MM.1S (cell line): ENCODE measurements around the gene SAXO1.

Experiments
- DNase-seq: peaks from one replicate; pipeline ENCODE4 v3.0.0-alpha.2; 2015
- H2AFZ ChIP-seq: fragments of 300-600 bp; sonication (generic); 2 replicates; pipeline ENCODE4 v1.6.0; 2016; ENCODE audit warnings: antibody characterized with exemption, low read length
- H3F3A ChIP-seq: fragments of 300-600 bp; sonication (generic); 2 replicates; pipeline ENCODE4 v1.6.1; 2016; ENCODE audit warnings: mild to moderate bottlenecking, antibody characterized with exemption, low read length, moderate library complexity, mixed read lengths; ENCODE audit not compliant: insufficient read depth
- H3K27ac ChIP-seq: fragments of 300-600 bp; sonication (generic); 2 replicates; pipeline ENCODE4 v1.5.1; 2016; ENCODE audit warnings: mild to moderate bottlenecking, low read length
- H3K27me3 ChIP-seq: fragments of 300-600 bp; sonication (generic); replicated peaks from 2 replicates; pipeline ENCODE4 v1.6.0; 2016; ENCODE audit warnings: low read length; ENCODE audit not compliant: insufficient read depth
- H3K36me3 ChIP-seq: fragments of 300-600 bp; sonication (generic); replicated peaks from 2 replicates; pipeline ENCODE4 v1.6.1; 2016; ENCODE audit warnings: mild to moderate bottlenecking, low read length, mixed read lengths; ENCODE audit not compliant: insufficient read depth
- H3K4me1 ChIP-seq: fragments of 300-600 bp; sonication (generic); 2 replicates; pipeline ENCODE4 v1.6.1; 2016; ENCODE audit warnings: low read length, mixed read lengths
- H3K4me2 ChIP-seq: fragments of 300-600 bp; sonication (generic); 2 replicates; pipeline ENCODE4 v1.6.0; 2016; ENCODE audit warnings: low read depth, low read length
- H3K4me3 ChIP-seq: fragments of 300-600 bp; sonication (generic); 2 replicates; pipeline ENCODE4 v1.5.1; 2016; ENCODE audit warnings: low read length, mixed read lengths
- H3K79me2 ChIP-seq: fragments of 300-600 bp; sonication (generic); 2 replicates; pipeline ENCODE4 v1.6.1; 2016; ENCODE audit warnings: mixed run types, low read length, mixed read lengths
- H3K9ac ChIP-seq: fragments of 300-600 bp; sonication (generic); 2 replicates; pipeline ENCODE4 v1.6.1; 2016; ENCODE audit warnings: low read length, mixed read lengths
- H3K9me2 ChIP-seq: fragments of 300-600 bp; sonication (generic); replicated peaks from 2 replicates; pipeline ENCODE4 v1.6.1; 2016; ENCODE audit warnings: mild to moderate bottlenecking, low read length, mixed read lengths; ENCODE audit not compliant: insufficient read depth
- H3K9me3 ChIP-seq: fragments of 300-600 bp; sonication (generic); replicated peaks from 2 replicates; pipeline ENCODE4 v1.6.1; 2016; ENCODE audit warnings: mild to moderate bottlenecking, low read length, mixed read lengths; ENCODE audit not compliant: insufficient read depth
- H4K20me1 ChIP-seq: fragments of 300-600 bp; sonication (generic); 2 replicates; pipeline ENCODE4 v1.6.1; 2016; ENCODE audit warnings: mild to moderate bottlenecking, low read length, moderate library complexity, mixed read lengths; ENCODE audit not compliant: insufficient read depth
- EZH2 ChIP-seq: fragments of 300-600 bp; sonication (generic); optimal IDR thresholded peaks from 2 replicates; pipeline ENCODE3; 2017; ENCODE audit warnings: low read depth, mild to moderate bottlenecking, antibody characterized with exemption, low read length, mixed read lengths
- EZH2phosphoT487 ChIP-seq: fragments of 300-600 bp; sonication (generic); IDR thresholded peaks from 2 replicates; pipeline ENCODE4 v1.6.1; 2018; ENCODE audit warnings: antibody characterized with exemption, low read length
- TF ChIP-seq, protein P1 (sequence below): fragments of 300-600 bp; sonication (generic); IDR thresholded peaks from 2 replicates; pipeline ENCODE4 v1.5.1; 2016; ENCODE audit warnings: antibody characterized with exemption, low read length, mixed read lengths

Gene SAXO1

DNA sequence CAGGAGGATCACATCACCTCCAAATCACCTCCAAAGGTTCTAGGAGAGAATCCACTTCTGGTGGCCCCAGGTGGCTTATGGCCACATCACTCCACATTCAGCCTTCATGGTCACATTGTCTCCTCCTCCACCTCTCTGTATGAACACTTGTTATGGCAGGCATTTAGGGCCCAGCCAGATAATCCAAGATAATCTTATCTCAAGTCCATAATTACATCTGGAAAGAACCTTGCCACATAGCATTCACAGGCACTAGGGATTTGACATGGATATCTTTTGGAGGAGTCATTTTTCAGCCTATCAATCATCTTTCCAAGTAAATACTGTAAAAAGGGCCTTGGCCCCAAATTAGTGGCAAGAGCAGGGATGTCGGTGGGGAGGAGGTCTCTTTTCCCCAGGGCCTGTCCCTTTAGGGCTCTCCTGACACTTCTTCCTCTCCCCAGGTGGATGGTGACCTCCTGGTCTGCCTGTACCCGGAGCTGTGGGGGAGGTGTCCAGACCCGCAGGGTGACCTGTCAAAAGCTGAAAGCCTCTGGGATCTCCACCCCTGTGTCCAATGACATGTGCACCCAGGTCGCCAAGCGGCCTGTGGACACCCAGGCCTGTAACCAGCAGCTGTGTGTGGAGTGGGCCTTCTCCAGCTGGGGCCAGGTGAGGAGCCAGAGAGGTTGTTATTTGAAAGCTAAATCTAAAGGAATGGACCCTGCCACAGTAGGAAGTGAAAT, 140.9 kb downstream of the SAXO1 start:
- Histone ChIP-seq H3K9me2 (no peaks in the 10 kb centered on the region), H3K4me3 (no peak overlapping the region), H3K9me3 (no peaks in the 10 kb centered on the region), H2AFZ (no peak overlapping the region), H3F3A (no peaks in the 10 kb centered on the region), H3K4me2 (no peak overlapping the region), H3K27me3 (no peaks in the 10 kb centered on the region), H3K27ac (no peak overlapping the region), H3K36me3 (no peaks in the 10 kb centered on the region), H4K20me1 (no peaks in the 10 kb centered on the region), H3K79me2 (no peaks in the 10 kb centered on the region), H3K9ac (no peak overlapping the region), H3K4me1 (no peaks in the 10 kb centered on the region)
- no peak for DNase-seq
- TF ChIP-seq EZH2phosphoT487 (no peak), EZH2 (no peak)
- TF ChIP-seq, protein P1, sequence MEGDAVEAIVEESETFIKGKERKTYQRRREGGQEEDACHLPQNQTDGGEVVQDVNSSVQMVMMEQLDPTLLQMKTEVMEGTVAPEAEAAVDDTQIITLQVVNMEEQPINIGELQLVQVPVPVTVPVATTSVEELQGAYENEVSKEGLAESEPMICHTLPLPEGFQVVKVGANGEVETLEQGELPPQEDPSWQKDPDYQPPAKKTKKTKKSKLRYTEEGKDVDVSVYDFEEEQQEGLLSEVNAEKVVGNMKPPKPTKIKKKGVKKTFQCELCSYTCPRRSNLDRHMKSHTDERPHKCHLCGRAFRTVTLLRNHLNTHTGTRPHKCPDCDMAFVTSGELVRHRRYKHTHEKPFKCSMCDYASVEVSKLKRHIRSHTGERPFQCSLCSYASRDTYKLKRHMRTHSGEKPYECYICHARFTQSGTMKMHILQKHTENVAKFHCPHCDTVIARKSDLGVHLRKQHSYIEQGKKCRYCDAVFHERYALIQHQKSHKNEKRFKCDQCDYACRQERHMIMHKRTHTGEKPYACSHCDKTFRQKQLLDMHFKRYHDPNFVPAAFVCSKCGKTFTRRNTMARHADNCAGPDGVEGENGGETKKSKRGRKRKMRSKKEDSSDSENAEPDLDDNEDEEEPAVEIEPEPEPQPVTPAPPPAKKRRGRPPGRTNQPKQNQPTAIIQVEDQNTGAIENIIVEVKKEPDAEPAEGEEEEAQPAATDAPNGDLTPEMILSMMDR = no peak

GRCh38 chr9:18890372-18890771, 142.6 kb downstream of the SAXO1 start:
- no peak overlapping the region for H3K9ac ChIP-seq
- no peak for DNase-seq

GRCh38 chr9:18889550-18889949, 143.5 kb downstream of the SAXO1 start:
- Histone ChIP-seq H4K20me1 (no peaks in the 10 kb centered on the region), H3F3A (no peaks in the 10 kb centered on the region), H3K36me3 (no peaks in the 10 kb centered on the region), H3K79me2 (no peaks in the 10 kb centered on the region), H3K9ac (no peak overlapping the region), H3K27ac (no peak overlapping the region), H3K27me3 (no peaks in the 10 kb centered on the region), H3K9me2 (no peaks in the 10 kb centered on the region), H3K4me3 (no peak overlapping the region), H3K4me2 (no peak overlapping the region), H3K4me1 (no peaks in the 10 kb centered on the region), H3K9me3 (no peaks in the 10 kb centered on the region), H2AFZ (no peak overlapping the region)
- no peak for TF ChIP-seq EZH2phosphoT487
- TF ChIP-seq, protein P1 = no peak
- no peak for TF ChIP-seq EZH2
- DNase-seq = no peak

More at GRCh38 chr9:18890372-18890771, 142.6 kb downstream of the SAXO1 start:
- Histone ChIP-seq H3F3A (no peaks in the 10 kb centered on the region), H3K79me2 (no peaks in the 10 kb centered on the region), H3K27me3 (no peaks in the 10 kb centered on the region), H3K4me1 (no peaks in the 10 kb centered on the region), H3K4me3 (no peak overlapping the region), H4K20me1 (no peaks in the 10 kb centered on the region), H3K9me2 (no peaks in the 10 kb centered on the region), H3K36me3 (no peaks in the 10 kb centered on the region), H3K4me2 (no peak overlapping the region), H3K27ac (no peak overlapping the region), H2AFZ (no peak overlapping the region), H3K9me3 (no peaks in the 10 kb centered on the region)
- TF ChIP-seq EZH2phosphoT487 (no peak), EZH2 (no peak)
- TF ChIP-seq, protein P1 = no peak
